GM21528 (cell line): ENCODE data around the gene RMRP.
A peak's percentile ranks its signal among the peaks of the same experiment; 100 is the strongest.
"Not testable (repeated sequence)": the region's sequence is repeated elsewhere in the genome, so short reads cannot be mapped to it uniquely, and the experiment has no call there.

ENCODE experiments used
- ATAC-seq: cut with Tn5 transposase; IDR thresholded peaks from one replicate; pipeline ENCODE4 v1.9.1; 2021; ENCODE audit warnings: mild to moderate bottlenecking, moderate library complexity; ENCODE audit not compliant: unreplicated experiment, low FRiP score

Gene RMRP

DNA sequence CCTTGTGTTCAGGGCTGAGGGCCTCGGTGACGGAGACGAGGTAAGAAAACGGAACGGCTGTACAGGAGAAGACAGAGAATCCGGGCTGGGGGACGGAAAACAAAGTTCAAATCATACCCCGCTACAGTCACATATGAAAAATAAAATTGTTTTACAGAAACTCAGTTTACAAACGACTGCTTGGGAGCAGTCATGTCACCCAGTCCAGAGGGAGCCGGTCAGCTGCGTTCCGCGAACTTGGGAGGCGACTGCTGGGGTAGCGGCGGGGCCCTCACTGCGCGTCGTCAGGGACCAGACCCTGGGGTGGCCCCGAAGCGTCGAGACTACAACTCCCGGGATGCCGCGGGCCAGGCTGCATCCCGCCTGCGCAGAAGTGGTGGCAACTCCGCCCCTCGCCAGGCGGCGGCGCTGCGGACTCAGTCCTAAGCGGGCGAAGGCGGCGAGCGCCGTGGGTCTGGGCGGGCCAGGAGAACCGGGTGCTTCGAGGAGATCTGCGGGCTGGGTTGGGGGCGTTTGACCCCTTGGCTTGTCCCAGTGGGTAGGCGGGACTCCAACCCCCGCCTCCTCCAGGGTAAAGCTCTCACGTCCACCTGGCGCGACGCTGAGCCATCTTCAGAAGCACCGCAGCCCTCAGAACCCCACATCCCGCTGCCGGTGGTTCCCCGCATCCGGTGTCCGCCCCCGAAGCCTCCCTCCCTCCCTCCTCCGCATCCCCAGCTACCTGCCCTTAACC is 11.1 kb downstream of the RMRP start:
- peak; percentile 80 for ATAC-seq

DNA sequence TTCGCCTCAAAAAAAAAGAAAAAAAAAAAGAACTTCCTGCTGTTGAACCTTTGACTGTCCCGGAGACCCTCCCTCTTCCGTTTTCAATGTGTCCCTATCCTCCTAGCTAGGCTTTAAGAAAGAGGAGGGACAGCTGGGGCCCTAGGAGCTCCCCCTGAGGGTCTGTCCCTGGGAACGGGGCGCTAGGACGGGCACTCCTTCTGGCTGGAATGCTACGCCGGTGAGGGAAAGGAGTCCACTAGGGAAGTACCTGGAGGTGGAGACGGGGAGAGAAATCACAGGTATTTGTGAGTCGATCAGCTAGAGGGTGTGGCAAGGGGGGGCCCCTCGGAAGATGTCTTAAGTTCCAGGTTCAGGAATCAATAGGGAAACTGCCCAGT is 11.7 kb downstream of the RMRP start:
- ATAC-seq: peak; percentile 3

- ATAC-seq: not testable (repeated sequence)
Measured at GRCh38 chr9:35645736-35646135, 12.1 kb downstream of the RMRP start.

DNA sequence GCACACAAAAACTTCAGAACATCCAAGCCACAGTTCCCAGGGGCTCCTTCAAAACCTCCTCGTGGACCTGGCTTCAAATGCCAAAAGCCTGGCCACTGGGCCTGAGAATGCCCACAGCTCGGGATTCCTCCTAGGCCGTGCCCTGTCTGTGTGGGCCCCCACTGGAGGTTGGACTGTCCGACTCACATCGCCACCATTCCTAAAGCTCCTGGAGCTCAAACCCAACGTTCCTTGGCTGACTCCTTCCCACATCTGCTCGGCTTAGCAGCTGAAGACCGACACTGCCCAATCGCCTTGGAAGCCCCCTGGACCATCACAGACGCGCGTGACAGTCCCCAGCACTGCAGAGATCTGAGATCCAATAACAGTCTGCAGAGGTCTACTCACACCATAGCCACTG is 14.8 kb downstream of the RMRP start:
- ATAC-seq: no peak

GRCh38 chr9:35641478-35641877 is 16.3 kb downstream of the RMRP start:
- not testable (repeated sequence) for ATAC-seq

- ATAC-seq: not testable (repeated sequence)
Measured at GRCh38 chr9:35640431-35640830, 17.4 kb downstream of the RMRP start.

DNA sequence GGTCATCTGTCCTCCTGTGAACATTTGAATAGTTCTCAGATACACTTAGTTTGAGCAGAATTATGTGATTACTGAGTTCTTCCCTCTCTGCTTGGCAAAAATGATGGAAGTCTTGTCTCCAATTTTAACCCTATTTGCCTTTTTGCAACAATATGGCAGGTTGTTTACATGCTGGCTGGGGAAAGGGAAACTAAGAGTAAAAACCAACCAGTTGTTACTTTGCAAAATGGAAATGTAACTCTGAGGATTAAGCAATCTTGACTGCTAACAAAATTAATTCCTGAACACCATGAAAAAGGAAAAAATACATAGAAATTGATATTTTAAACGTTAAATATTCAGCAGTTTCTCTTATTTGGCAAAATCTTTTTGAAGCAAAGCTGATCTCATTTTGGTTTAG is 18.2 kb downstream of the RMRP start:
- ATAC-seq: no peak

DNA sequence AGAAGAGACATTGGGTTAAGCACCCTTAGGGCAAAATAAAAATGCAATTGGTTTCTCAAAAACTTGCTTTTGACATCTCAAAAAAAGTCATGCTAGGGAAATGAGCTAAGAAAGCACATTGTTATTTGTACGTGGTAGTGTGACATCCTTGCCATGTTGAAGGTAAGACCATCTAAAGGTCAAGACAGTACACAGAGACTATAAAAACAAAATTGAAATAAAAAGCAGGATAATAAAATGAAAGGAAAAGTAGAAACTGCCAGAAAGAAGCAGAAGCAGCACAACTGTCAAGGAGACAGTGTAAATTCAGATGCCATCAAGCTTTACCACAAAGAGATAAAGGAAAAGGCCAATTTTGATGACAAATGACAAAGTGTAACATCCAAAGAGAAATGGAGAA is 18.6 kb downstream of the RMRP start:
- not testable (repeated sequence) for ATAC-seq

- not testable (repeated sequence) for ATAC-seq
Measured at GRCh38 chr9:35638751-35639150, 19.1 kb downstream of the RMRP start.

DNA sequence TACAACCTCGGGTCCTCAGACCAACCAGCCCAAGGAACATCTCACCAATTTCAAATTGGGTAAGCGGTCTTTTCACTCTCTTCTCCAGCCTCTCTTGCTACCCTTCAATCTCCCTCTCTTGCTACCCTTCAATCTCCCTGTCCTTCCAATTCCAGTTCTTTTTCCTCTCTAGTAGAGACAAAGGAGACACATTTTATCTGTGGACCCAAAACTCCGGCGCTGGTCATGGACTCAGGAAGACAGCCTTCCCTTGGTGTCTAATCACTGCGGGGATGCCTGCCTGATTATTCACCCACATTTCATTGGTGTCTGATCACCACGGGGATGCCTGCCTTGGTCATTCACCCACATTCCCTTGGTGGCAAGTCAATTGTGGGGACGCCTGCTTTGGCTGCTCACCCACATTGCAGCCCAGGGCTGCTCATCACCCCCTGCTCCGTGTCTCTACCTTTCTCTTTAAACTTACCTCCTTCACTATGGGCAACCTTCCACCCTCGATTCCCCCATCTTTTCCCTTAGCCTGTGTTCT is 20.3 kb downstream of the RMRP start:
- not testable (repeated sequence) for ATAC-seq

DNA sequence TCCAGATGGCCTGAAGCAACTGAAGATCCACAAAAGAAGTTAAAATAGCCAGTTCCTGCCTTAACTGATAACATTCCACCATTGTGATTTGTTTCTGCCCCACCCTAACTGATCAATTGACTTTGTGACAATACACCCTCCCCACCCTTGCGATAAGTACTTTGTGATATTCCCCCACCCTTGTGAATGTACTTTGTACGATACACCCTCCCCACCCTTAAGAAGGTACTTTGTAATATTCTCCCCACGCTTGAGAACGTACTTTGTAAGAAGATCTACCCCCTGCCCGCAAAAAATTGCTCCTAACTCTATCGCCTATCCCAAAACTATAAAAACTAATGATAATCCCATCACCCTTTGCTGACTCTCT is 21.0 kb downstream of the RMRP start:
- not testable (repeated sequence) for ATAC-seq

- ATAC-seq: no peak
Measured at GRCh38 chr9:35636135-35636876, 21.5 kb downstream of the RMRP start.

GRCh38 chr9:35635730-35636129 is 22.1 kb downstream of the RMRP start:
- ATAC-seq: no peak

- no peak for ATAC-seq
Measured at GRCh38 chr9:35629597-35629996, 28.2 kb downstream of the RMRP start.

DNA sequence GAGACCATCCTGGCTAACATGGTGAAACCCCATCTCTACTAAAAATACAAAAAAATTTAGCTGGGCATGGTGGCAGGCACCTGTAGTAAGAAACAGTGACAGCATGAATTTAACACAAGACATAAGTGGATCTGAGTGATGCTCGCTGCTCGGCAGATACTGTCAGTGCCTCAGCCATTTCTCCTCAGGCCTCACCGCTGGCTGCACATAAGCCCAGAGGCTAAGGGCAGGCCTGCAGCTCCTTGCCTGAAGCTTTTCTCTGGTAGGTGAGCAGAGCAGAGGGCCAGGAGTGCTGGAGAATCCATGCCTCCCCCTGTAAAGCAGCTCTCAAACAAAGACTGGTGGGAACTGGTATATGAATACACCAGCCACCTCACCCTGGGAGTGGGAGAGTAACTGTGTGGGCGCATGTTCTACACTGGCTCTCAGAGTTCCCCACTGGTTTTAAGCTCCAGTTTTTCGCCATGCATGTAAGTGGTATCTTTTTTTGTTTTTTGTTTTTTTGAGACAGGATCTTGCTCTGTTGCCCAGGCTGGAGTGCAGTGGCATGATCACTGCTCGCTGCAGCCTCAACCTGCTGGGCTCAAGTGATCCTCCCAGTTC is 29.3 kb downstream of the RMRP start:
- no peak for ATAC-seq

GRCh38 chr9:35627575-35627974 is 30.2 kb downstream of the RMRP start:
- no peak for ATAC-seq

GRCh38 chr9:35619800-35620158 is 38.0 kb downstream of the RMRP start:
- peak; percentile 40 for ATAC-seq

- peak; percentile 48 for ATAC-seq
Measured at GRCh38 chr9:35618854-35619799, 38.7 kb downstream of the RMRP start.

- ATAC-seq: no peak
Measured at GRCh38 chr9:35618325-35618727, 39.5 kb downstream of the RMRP start, which contains the start of gene CD72. CD72 (minus strand) TSS chr9:35618413; CDS start chr9:35618303, 110 bp downstream.

DNA sequence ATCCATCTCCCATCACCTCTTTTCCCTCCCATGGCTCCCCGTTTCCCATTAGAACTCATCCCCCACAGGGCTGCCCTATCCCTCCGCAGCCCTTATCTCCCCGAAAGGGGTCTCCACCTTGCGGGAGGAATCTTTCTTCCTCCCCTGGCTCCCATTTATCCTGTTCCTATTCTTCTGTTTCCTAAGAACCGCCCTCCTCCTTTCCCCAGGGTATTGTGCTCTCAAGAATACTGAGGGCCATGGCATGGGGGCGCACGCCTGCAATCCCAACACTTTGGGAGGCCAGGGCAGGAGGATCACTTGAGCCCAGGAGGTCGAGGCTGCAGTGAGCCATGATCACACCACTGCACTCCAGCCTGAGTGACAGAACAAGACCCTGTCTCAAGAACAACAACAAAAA is 40.3 kb downstream of the RMRP start:
- ATAC-seq: no peak
